LNCAP (cell line): ENCODE results near the gene RNF220.

Source experiments
- CTCF ChIP-seq: fragments of 450-650 bp; IDR thresholded peaks from 2 replicates; pipeline ENCODE4 v1.5.1; 2017; ENCODE audit warnings: mild to moderate bottlenecking

The RNF220 gene

GRCh38 chr1:44616284-44616990 is 211.4 kb downstream of the RNF220 start:
- no peak for TF ChIP-seq CTCF

- no peak for TF ChIP-seq CTCF
Observed at GRCh38 chr1:44616991-44617702, 212.1 kb downstream of the RNF220 start.

GRCh38 chr1:44617703-44618029 is 212.6 kb downstream of the RNF220 start:
- no peak for TF ChIP-seq CTCF

- TF ChIP-seq CTCF = no peak
Observed at GRCh38 chr1:44619261-44619900, 214.3 kb downstream of the RNF220 start.

- no peak for TF ChIP-seq CTCF
Observed at GRCh38 chr1:44620072-44620471, 215.0 kb downstream of the RNF220 start.

- TF ChIP-seq CTCF = no peak
Observed at GRCh38 chr1:44621841-44622286, 216.8 kb downstream of the RNF220 start.

GRCh38 chr1:44624268-44624901 is 219.3 kb downstream of the RNF220 start:
- no peak for TF ChIP-seq CTCF
